Chondrocyte (in vitro differentiated cells): Measurements from ENCODE around the gene SLC22A1. TPM values are rescaled to one million over a fixed set of nuclear protein-coding genes. Genes with fewer than 3 reads are reported as not detected.

Experiments
- DNase-seq: peaks from one replicate; pipeline ENCODE4 v3.0.0; 2021; ENCODE audit warnings: mixed read lengths, low spot score
- H3K27ac Mint-ChIP-seq: one replicate; pipeline ENCODE4 v1.8.0; 2021; ENCODE audit warnings: mild to moderate bottlenecking, moderate library complexity, mixed read lengths; ENCODE audit not compliant: unreplicated experiment
- H3K27me3 Mint-ChIP-seq: 2 replicates; pipeline ENCODE4 v1.8.0; 2021; ENCODE audit warnings: low read depth, mixed read lengths
- H3K36me3 Mint-ChIP-seq: 2 replicates; pipeline ENCODE4 v1.8.0; 2021; ENCODE audit warnings: low read depth, mixed read lengths
- H3K4me1 Mint-ChIP-seq: 2 replicates; pipeline ENCODE4 v1.8.0; 2021; ENCODE audit warnings: low read depth, mild to moderate bottlenecking, mixed read lengths
- H3K4me3 Mint-ChIP-seq: one replicate; pipeline ENCODE4 v1.8.0; 2021; ENCODE audit warnings: mild to moderate bottlenecking, moderate library complexity, mixed read lengths; ENCODE audit not compliant: unreplicated experiment
- H3K9me3 Mint-ChIP-seq: 2 replicates; pipeline ENCODE4 v1.8.0; 2021; ENCODE audit warnings: low read depth, mixed read lengths
- CTCF ChIP-seq: fragments of 200-600 bp; sonication (generic); IDR thresholded peaks from 2 replicates; pipeline ENCODE4 v1.5.0; 2021; ENCODE audit warnings: antibody characterized with exemption, mild to moderate bottlenecking, moderate library complexity
- total RNA-seq: library from RNA; stranded (reverse); gene quantifications from 3 replicates; pipeline ENCODE4 v1.2.1, GENCODE V29; 2021

The SLC22A1 gene
- total RNA-seq, 1 donor from 2014 or later: 2.9 TPM

- no peak overlapping the region for H3K27ac Mint-ChIP-seq
- H3K27me3 Mint-ChIP-seq: peaks cover 3% of the 10 kb centered on the region
- DNase-seq: no peak
- peaks cover 16% of the 10 kb centered on the region for H3K36me3 Mint-ChIP-seq
- no peaks in the 10 kb centered on the region for H3K4me1 Mint-ChIP-seq
- H3K4me3 Mint-ChIP-seq: no peak overlapping the region
- H3K9me3 Mint-ChIP-seq: peaks cover 37% of the 10 kb centered on the region
- TF ChIP-seq CTCF: no peak
Observed at GRCh38 chr6:160190973-160191372, 69.4 kb downstream of the SLC22A1 start.

- H3K4me1 Mint-ChIP-seq: no peaks in the 10 kb centered on the region
- H3K27me3 Mint-ChIP-seq: peaks cover 3% of the 10 kb centered on the region
- H3K4me3 Mint-ChIP-seq: no peak overlapping the region
- TF ChIP-seq CTCF: no peak
- no peak for DNase-seq
- H3K27ac Mint-ChIP-seq: no peak overlapping the region
- peaks cover 43% of the 10 kb centered on the region for H3K9me3 Mint-ChIP-seq
- H3K36me3 Mint-ChIP-seq: peaks cover 16% of the 10 kb centered on the region
Observed at GRCh38 chr6:160192840-160193239, 71.2 kb downstream of the SLC22A1 start.

DNA sequence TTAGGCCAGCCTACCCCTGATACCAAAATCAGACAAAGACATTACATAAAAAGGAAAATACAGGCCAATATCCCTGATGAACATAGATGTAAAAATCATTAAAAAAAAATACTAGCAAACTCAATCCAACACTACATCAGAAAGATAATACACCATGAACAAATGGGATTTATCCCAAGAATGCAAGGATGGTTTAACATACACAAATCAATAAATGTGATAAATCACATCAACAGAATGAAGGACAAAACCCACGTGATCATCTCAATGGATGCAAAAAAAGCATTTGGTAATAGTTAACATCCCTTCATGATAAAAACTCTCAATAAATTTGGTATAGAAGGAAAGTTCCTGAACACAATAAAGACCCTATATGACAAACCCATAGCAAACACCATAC lies 73.2 kb downstream of the SLC22A1 start:
- Mint-ChIP-seq H3K27me3 (peaks cover 2% of the 10 kb centered on the region), H3K9me3 (peaks cover 43% of the 10 kb centered on the region), H3K36me3 (peaks cover 16% of the 10 kb centered on the region), H3K27ac (no peak overlapping the region), H3K4me1 (peaks cover 9% of the 10 kb centered on the region), H3K4me3 (no peak overlapping the region)
- DNase-seq: no peak
- TF ChIP-seq CTCF: no peak

DNA sequence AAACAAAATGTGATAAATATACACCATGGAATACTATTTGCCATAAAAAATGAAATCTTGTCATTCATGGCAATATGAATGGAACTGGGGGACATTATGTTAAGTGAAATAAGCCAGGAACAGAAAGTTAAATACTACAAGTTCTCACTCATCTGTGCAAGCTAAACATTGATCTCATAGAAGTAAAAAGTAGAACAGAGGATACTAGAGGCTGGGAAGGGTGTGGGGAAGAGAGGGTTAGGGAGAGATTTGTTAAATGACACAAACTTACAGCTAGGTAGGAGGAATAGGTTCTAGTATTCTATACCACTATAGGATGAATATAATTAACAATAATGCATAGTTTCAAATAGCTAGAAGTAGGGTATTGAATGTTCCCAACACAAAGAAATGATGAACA lies 76.0 kb downstream of the SLC22A1 start:
- Mint-ChIP-seq H3K4me1 (peaks cover 31% of the 10 kb centered on the region), H3K4me3 (no peak overlapping the region), H3K9me3 (peaks cover 36% of the 10 kb centered on the region), H3K27ac (no peak overlapping the region), H3K27me3 (no peaks in the 10 kb centered on the region), H3K36me3 (peaks cover 12% of the 10 kb centered on the region)
- TF ChIP-seq CTCF: no peak
- no peak for DNase-seq

- TF ChIP-seq CTCF: no peak
- Mint-ChIP-seq H3K4me3 (no peak overlapping the region), H3K27me3 (no peaks in the 10 kb centered on the region), H3K9me3 (peaks cover 26% of the 10 kb centered on the region), H3K27ac (peak overlapping the region; percentile 11), H3K36me3 (peaks cover 8% of the 10 kb centered on the region), H3K4me1 (peaks cover 40% of the 10 kb centered on the region)
- no peak for DNase-seq
Observed at GRCh38 chr6:160198606-160199211, 77.1 kb downstream of the SLC22A1 start.
